GDM1 (cell line): ENCODE data around the gene SLC27A1.
"Not testable (repeated sequence)": the region's sequence is repeated elsewhere in the genome, so short reads cannot be mapped to it uniquely, and the experiment has no call there.

Source experiments
- DNase-seq: peaks from one replicate; lab custom pipeline; 2025; lab: John Stamatoyannopoulos, UW

SLC27A1 gene

GRCh38 chr19:17457616-17458015 lies 12.7 kb upstream of the SLC27A1 start:
- no peak for DNase-seq

- no peak for DNase-seq
Measured at GRCh38 chr19:17458970-17459369, 11.4 kb upstream of the SLC27A1 start.

GRCh38 chr19:17460372-17461230 lies 9.7 kb upstream of the SLC27A1 start, which contains the start of gene NXNL1:
Gene NXNL1 (minus strand): TSS chr19:17460926. CDS start chr19:17460869, 57 bp downstream.
- no peak for DNase-seq

GRCh38 chr19:17466487-17466850 lies 3.9 kb upstream of the SLC27A1 start:
- no peak for DNase-seq

GRCh38 chr19:17467471-17468301 lies 2.6 kb upstream of the SLC27A1 start:
- no peak for DNase-seq

- no peak for DNase-seq
Measured at GRCh38 chr19:17468302-17469091, 1.8 kb upstream of the SLC27A1 start.

- DNase-seq, result no peak
Measured at GRCh38 chr19:17469092-17469480, 1.2 kb upstream of the SLC27A1 start.

GRCh38 chr19:17469481-17470067 lies 750 bp upstream of the SLC27A1 start:
- peak; percentile 93 for DNase-seq

- DNase-seq, result no peak
Measured at GRCh38 chr19:17471410-17472125, 1.2 kb downstream of the SLC27A1 start.

GRCh38 chr19:17473041-17473440 lies 2.7 kb downstream of the SLC27A1 start:
- peak; percentile 62 for DNase-seq

- not testable (repeated sequence) for DNase-seq
Measured at GRCh38 chr19:17475011-17475540, 4.8 kb downstream of the SLC27A1 start.

GRCh38 chr19:17475541-17476115 lies 5.3 kb downstream of the SLC27A1 start:
- DNase-seq, result no peak

- no peak for DNase-seq
Measured at GRCh38 chr19:17479325-17479791, 9.0 kb downstream of the SLC27A1 start.

GRCh38 chr19:17481986-17482385 lies 11.7 kb downstream of the SLC27A1 start:
- no peak for DNase-seq

- DNase-seq, result no peak
Measured at GRCh38 chr19:17482877-17483604, 12.7 kb downstream of the SLC27A1 start.

- no peak for DNase-seq
Measured at GRCh38 chr19:17483605-17484002, 13.3 kb downstream of the SLC27A1 start.

GRCh38 chr19:17484520-17485185 lies 14.3 kb downstream of the SLC27A1 start:
- no peak for DNase-seq

GRCh38 chr19:17486545-17487240 lies 16.4 kb downstream of the SLC27A1 start:
- no peak for DNase-seq
